GM19351 (cell line): ENCODE measurements around the gene PRKG1.
"Not testable (repeated sequence)": the region's sequence is repeated elsewhere in the genome, so short reads cannot be mapped to it uniquely, and the experiment has no call there.

Experiments used
- ATAC-seq: cut with Tn5 transposase; IDR thresholded peaks from one replicate; pipeline ENCODE4 v1.9.1; 2021; ENCODE audit warnings: mild to moderate bottlenecking, moderate library complexity; ENCODE audit not compliant: unreplicated experiment

PRKG1 gene

DNA sequence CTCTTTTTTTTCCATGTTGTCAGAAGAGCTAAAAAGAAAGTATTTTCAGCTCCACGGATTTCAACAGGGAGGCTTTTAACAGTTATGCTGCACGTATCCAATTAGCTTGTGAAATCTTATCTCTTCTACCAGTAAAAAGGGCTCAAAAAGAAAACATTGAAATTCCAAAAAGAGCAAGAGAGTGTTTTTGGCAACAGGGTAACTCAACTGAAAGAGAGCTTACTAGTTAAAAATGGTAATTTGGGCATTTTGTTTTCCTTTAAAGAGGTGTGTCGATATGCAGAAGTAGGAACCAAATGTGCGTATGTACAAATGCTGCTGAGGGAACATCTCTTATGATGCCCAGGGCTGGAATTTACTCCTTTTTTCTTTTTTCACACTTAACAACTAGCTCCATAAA is 292.8 kb downstream of the PRKG1 start:
- no peak for ATAC-seq

GRCh38 chr10:51367694-51368093 is 293.4 kb downstream of the PRKG1 start:
- ATAC-seq = no peak

DNA sequence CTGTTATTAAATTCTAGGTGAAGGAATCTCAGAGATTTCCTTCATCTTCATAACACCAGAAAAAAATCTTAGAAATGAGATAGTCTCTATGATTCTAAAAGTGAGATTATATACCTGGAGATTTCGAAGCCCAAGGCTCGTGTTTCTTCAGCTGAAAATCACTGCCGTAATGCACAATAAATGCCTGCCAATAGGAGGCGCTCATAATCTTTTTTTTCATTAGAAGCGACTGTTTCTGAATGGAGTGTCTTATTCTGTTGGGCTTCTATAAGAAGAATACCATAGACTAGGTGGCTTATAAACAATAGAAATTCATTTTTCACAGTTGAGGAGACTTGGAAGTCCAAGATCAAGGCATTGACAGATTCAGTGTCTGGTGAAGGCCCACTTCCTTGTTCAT is 294.7 kb downstream of the PRKG1 start:
- ATAC-seq = no peak

DNA sequence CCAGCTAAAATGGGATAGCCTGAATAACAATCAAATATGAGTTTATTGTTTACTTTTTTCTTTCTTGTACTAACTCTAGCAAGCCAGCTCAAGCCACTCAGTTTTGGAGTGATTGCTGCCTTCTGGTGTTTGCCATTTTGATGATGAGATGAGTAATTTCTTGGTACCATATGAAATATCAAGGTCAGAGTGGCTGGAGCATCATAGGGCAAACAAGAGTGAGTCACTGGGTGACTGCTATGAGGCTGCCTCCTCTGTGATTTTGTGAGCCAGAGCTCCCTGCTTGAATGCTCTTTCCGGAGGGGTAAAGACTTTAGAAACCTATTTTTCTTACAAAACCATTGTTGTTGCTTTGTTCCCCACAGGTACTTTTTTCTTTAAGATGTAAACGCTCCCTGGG is 295.6 kb downstream of the PRKG1 start:
- ATAC-seq = no peak

GRCh38 chr10:51371743-51372142 is 297.5 kb downstream of the PRKG1 start:
- no peak for ATAC-seq

- no peak for ATAC-seq
Observed at GRCh38 chr10:51375790-51376189, 301.5 kb downstream of the PRKG1 start.

DNA sequence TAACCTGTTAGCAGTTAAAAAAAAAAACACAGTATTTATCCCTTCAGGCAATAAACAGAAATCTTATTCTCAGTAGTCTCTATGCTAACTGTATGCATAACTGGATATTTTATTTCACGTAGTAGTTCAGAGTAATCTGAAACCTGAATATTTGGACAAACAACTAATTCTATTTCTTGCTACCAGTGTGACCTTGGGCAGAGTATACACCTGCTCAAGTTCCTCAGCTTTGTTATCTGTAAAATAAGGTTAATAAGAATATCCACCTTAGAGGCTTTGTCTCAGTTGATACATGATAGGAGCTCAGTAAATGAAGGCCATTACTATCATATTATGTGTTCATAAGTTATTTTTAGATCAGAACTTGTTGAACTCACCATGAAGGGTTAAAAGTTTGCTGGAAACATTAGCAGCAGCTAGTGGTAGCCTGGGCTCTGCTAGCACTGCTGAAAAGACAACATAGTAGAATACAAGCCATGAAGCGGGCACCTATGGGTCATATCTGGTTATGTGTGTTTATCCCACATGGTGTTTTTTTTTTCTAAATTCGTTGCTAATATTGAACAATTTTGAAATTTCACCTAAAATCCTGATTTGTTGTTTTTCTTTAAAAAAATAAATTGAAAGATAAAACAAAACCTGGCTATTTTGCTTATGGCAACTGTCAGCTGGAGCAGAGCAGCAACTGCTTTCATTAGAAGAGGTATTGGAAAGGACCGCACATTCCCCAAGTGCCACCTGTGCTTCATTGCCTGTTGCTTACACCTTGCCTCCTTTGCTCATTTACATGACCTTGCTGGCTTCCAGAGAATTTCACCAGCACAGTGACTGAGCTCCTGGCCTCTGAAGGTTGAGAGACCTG is 303.0 kb downstream of the PRKG1 start:
- no peak for ATAC-seq

DNA sequence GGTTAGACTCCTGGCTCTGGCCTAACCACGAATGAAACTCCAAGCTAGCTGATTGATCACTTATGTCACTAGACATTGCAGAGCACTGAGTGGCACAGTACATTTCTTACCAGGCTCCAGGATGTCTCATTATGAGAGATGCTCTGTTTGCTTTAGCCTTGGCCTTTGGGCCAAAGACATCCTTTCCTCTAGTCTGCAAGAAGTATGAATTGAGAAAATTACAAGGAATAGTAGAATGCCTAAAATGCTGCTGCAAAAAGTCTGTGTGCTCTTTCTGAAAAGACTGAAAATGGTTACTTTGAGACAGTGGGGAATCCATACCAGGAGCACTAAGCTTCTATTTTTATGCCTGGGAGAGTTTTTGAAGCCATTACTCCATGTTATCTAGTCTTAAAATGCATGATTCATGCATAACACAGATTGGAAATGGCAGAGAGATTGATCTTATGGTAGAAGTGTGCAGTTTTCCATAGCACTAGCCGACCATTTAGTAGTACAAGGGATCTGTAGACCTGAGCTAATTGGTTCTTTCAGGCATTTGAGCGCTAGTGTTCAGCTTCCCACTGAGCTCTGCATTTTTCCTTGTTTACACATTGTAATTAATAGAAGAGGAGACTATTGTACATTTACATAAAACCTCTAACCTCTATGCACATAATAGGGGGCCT is 303.8 kb downstream of the PRKG1 start:
- ATAC-seq = no peak

DNA sequence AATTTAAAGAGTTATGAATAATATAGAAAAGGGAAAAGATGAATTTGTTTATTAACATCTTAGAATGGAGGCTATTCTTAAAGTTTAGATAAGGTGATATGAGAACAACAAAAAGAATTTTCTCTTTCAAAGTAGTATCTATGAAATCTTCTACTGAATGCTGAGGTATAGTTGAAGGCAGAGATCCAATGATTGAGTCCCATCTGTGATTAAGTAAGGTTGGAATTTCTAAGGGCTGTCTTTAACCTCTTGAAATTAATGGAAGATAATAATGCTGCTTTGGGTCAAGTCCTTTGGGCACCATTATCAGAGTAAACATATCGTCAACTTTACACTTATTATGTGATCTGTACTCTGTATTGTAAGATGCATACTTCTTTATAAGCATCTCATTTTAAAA is 307.9 kb downstream of the PRKG1 start:
- ATAC-seq = no peak

- ATAC-seq = no peak
Observed at GRCh38 chr10:51384971-51385370, 310.7 kb downstream of the PRKG1 start.

GRCh38 chr10:51386248-51386885 is 312.1 kb downstream of the PRKG1 start:
- no peak for ATAC-seq

GRCh38 chr10:51389415-51390321 is 315.4 kb downstream of the PRKG1 start:
- peak; percentile 98 for ATAC-seq

DNA sequence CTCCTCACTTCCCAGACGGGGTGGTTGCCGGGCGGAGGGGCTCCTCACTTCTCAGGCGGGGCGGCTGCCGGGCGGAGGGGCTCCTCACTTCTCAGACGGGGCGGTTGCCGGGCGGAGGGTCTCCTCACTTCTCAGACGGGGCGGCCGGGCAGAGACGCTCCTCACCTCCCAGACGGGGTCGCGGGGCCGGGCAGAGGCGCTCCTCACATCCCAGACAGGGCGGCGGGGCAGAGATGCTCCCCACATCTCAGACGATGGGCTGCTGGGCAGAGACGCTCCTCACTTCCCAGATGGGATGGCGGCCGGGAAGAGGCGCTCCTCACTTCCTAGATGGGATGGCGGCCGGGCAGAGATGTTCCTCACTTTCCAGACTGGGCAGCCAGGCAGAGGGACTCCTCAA is 318.7 kb downstream of the PRKG1 start:
- not testable (repeated sequence) for ATAC-seq

DNA sequence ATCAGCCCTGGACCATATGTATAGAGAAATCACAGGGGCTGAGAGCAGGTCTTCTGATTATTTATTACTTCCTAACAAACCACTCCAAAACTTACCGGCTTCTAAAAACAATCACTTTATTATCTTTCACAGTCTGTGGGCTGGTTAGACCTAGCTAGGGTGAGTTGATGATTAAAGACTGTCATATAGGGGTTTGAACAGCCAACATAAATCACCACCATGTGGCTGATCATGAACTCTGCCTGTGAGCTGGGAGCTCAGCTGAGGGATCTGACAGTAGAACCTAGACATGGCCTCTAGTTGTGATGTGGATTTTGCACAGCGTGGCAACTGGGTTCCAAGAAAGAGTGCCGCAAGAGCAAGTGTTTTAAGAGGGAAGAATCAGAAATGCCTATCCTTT is 319.8 kb downstream of the PRKG1 start:
- ATAC-seq = no peak

DNA sequence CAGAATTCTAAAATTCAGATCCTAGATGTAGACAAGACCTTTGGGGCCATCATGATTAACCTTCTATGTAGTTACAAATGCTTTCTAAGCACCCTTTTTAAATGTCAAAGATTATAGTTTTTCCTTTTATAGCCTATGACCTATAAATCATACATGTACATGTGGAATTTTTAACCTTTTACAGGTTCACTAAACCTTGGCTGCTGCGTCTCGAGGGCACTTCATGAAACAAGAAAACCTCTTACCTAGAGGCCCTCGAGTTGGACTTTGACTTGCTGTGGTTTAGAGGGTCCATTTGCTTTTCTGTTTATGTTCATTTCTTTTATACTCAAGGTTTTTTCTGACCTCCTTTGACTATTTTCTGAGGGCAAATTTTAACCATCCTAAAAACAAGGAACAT is 323.0 kb downstream of the PRKG1 start:
- ATAC-seq = no peak

- ATAC-seq = no peak
Observed at GRCh38 chr10:51397695-51398094, 323.4 kb downstream of the PRKG1 start.

DNA sequence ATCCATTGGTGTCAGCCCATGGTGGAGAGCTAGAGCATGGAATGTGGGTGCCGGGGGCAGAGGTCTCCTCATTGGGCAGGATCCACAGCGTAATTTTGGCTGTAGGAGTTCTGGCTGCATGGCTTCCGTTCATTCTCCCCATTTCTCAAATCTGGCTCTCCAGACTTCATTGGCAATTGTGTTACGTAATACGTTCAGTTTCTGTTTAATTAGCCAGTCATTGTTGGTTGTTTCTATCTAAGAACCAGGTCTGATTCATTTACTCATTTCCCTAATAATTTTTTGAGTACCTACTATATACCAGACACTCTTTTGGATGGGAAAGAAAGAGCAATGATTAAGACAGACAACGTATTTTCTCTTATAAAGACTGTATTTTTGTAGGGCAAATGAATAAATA is 325.6 kb downstream of the PRKG1 start:
- ATAC-seq = no peak

DNA sequence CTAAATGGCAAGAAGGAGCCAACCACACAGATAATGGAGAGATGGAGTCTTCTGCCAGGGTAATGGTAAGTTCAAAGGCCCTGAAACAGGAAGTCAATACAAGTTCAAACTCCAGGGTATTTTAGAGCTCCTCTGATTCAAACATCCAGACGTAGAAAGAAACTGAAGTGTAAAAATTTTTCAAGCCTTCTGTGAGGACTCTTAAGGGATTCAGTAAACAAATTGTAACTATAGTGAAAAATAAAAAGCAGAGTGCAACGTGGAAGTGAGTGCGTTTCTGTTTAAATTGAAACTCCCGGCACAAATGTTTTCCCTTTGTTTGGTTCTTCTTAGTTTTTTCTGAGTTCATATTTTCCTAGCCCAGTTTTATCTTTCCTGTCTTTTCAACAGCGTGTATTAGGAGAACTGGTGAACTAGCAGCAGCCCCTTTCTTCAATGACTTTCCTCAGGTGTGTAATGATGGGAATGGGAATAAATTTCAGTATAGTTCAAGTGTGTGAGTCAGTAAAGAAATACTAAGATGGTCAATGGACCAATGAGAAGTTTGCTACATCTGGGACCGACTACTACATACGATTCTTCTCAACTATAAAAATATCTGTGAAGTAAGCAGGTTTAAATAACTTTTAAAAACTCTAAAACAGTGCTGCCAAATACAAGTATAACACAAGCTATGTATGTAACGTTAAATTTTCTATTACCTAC is 326.3 kb downstream of the PRKG1 start:
- no peak for ATAC-seq

GRCh38 chr10:51403521-51403920 is 329.2 kb downstream of the PRKG1 start:
- no peak for ATAC-seq
